Fibroblast of mammary gland (primary cell): ENCODE data around the gene CHST9.

Source experiments
- DNase-seq: peaks from one replicate; pipeline ENCODE4 v3.0.0-alpha.2; 2010; ENCODE audit warnings: low read depth
- H3K4me3 ChIP-seq: 2 replicates; pipeline ENCODE4 v1.5.1; 2011; ENCODE audit warnings: low read depth, mild to moderate bottlenecking, low read length, moderate library complexity; ENCODE audit not compliant: control insufficient read depth
- CTCF ChIP-seq: conservative IDR thresholded peaks from 2 replicates; pipeline ENCODE4 v1.5.1; 2011; ENCODE audit warnings: low read depth, low read length, inconsistent platforms; ENCODE audit not compliant: control insufficient read depth, insufficient read depth

The CHST9 gene

GRCh38 chr18:27009293-27009692 is 175.8 kb downstream of the CHST9 start:
- no peak for DNase-seq
- no peak overlapping the region for H3K4me3 ChIP-seq
- TF ChIP-seq CTCF, result no peak

GRCh38 chr18:27008575-27008974 is 176.5 kb downstream of the CHST9 start:
- no peak overlapping the region for H3K4me3 ChIP-seq
- no peak for DNase-seq
- TF ChIP-seq CTCF, result no peak

GRCh38 chr18:27007880-27008279 is 177.2 kb downstream of the CHST9 start:
- no peak overlapping the region for H3K4me3 ChIP-seq
- no peak for TF ChIP-seq CTCF
- DNase-seq, result no peak

GRCh38 chr18:27005589-27005988 is 179.5 kb downstream of the CHST9 start:
- DNase-seq, result peak; percentile 11
- TF ChIP-seq CTCF, result peak; percentile 34

GRCh38 chr18:27004056-27004829 is 180.9 kb downstream of the CHST9 start:
- DNase-seq, result peak; percentile 28
- peak; percentile 34 for TF ChIP-seq CTCF

More at GRCh38 chr18:27005589-27005988, 179.5 kb downstream of the CHST9 start:
- no peak overlapping the region for H3K4me3 ChIP-seq

GRCh38 chr18:26999797-27000196 is 185.3 kb downstream of the CHST9 start:
- no peak for DNase-seq
- TF ChIP-seq CTCF, result no peak
- H3K4me3 ChIP-seq, result no peak overlapping the region

More at GRCh38 chr18:27004056-27004829, 180.9 kb downstream of the CHST9 start:
- H3K4me3 ChIP-seq, result no peak overlapping the region
